HCT116 (cell line): ENCODE measurements around the gene OGA.

Source experiments
- EZH2 ChIP-seq: fragments of 200-600 bp; sonication (generic); IDR thresholded peaks from 2 replicates; pipeline ENCODE4 v1.6.1; 2017; ENCODE audit warnings: antibody characterized with exemption, mixed run types
- TF ChIP-seq, protein P1 (sequence below), 3 experiments: fragments of 200-600 bp in 1 of 3; sonication (generic) in 1 of 3; IDR thresholded peaks in 2 of 3; conservative IDR thresholded peaks in 1 of 3; 2 replicates each; pipeline ENCODE4 v1.5.1; 2012 to 2017; ENCODE audit warnings: low read depth in 2 of 3, low read length in 2 of 3, antibody characterized with exemption in 1 of 3, borderline replicate concordance in 1 of 3, control low read depth in 1 of 3, mild to moderate bottlenecking in 1 of 3, mixed read lengths in 1 of 3, mixed run types in 1 of 3, moderate library complexity in 1 of 3; ENCODE audit not compliant: insufficient read depth in 1 of 3

DNA sequence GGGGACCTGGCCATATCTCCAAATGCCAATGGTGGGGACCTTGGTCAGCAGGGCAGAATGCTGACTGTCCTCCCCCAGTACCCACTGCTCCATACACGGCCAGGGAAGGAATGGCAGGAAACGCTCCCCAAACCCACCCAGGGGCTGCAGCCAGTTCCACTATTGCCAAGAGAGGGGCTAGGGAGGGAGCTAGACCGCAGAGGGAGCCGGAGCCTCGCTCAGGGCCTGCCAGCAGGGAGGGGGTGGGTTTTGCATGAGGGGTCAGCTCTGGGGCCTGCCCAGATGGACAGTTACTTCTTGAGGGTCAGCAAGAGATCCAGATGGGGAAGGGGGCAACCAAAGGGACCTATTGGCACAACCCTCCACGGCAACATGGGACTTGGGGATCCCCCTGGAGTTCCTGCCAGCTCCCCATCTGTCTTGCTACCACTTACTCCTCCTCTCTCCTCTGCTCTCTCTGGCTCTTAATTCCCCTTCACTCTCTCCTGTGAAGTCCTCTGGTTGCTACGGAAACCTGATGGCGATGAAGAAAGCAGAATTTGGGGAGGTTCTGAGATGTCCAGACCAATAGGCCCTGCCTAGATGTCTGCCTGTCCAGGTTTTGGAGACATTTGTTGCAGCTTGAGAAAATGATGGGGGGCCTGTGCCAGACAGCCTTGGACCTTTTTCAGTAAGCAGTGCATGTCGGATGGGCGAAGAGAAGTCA lies 55.0 kb downstream of the OGA start:
- TF ChIP-seq, protein P1, sequence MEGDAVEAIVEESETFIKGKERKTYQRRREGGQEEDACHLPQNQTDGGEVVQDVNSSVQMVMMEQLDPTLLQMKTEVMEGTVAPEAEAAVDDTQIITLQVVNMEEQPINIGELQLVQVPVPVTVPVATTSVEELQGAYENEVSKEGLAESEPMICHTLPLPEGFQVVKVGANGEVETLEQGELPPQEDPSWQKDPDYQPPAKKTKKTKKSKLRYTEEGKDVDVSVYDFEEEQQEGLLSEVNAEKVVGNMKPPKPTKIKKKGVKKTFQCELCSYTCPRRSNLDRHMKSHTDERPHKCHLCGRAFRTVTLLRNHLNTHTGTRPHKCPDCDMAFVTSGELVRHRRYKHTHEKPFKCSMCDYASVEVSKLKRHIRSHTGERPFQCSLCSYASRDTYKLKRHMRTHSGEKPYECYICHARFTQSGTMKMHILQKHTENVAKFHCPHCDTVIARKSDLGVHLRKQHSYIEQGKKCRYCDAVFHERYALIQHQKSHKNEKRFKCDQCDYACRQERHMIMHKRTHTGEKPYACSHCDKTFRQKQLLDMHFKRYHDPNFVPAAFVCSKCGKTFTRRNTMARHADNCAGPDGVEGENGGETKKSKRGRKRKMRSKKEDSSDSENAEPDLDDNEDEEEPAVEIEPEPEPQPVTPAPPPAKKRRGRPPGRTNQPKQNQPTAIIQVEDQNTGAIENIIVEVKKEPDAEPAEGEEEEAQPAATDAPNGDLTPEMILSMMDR (IDR thresholded peaks at IDR 0.05 in 2 of 3, conservative IDR thresholded peaks at IDR 0.05 in 1 of 3; ENCODE audit: borderline replicate concordance in 1 of 3, insufficient read depth in 1 of 3, low read depth in 2 of 3, low read length in 2 of 3): no peak
- no peak for TF ChIP-seq EZH2
